ENCODE measurements around the gene RAB34.

GRCh38 chr17:28725166-28725659 lies 7.5 kb upstream of the RAB34 start:
- TF ChIP-seq POLR2A (IDR thresholded peaks at IDR 0.05) (no peak), CTCF (IDR thresholded peaks at IDR 0.05) (no peak), POLR2AphosphoS5 (IDR thresholded peaks at IDR 0.05) (no peak), EP300 (IDR thresholded peaks at IDR 0.05) (no peak)

Data from gastroesophageal sphincter (tissue), 3 donors.